ENCODE results near the gene LRPAP1.

DNA sequence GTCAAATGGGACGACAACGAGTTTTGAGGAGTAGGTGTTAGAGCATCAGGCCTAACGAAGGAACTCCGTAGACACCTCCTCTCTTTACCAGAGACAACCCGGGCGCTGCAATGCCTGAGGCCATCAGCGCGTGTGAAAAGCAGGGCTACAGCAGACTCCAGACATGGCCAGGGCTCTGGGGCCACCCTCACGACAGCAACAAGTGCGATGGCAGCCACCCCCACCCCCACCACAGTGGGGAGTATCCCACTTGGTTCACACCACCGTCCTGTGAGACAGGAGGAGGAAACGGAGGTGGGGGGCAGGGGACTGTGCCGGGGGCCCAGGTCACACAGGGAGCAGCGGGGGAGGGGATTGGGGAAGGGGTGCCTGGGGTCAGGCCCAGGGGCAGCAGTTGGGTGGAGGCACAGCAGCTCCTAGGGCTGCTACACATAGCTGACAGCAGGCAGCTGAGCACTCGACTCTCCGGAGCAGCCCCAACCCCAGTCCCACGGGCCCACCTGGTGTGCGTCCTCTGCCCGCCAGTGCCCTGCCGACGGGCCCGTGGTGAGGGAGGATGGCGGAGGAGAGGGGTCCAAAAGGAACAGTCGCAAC, 8.5 kb downstream of the LRPAP1 start:
- TF ChIP-seq, protein P1, sequence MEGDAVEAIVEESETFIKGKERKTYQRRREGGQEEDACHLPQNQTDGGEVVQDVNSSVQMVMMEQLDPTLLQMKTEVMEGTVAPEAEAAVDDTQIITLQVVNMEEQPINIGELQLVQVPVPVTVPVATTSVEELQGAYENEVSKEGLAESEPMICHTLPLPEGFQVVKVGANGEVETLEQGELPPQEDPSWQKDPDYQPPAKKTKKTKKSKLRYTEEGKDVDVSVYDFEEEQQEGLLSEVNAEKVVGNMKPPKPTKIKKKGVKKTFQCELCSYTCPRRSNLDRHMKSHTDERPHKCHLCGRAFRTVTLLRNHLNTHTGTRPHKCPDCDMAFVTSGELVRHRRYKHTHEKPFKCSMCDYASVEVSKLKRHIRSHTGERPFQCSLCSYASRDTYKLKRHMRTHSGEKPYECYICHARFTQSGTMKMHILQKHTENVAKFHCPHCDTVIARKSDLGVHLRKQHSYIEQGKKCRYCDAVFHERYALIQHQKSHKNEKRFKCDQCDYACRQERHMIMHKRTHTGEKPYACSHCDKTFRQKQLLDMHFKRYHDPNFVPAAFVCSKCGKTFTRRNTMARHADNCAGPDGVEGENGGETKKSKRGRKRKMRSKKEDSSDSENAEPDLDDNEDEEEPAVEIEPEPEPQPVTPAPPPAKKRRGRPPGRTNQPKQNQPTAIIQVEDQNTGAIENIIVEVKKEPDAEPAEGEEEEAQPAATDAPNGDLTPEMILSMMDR (conservative IDR thresholded peaks at IDR 0.05): no peak
- no peak for TF ChIP-seq EZH2 (IDR thresholded peaks at IDR 0.05; ENCODE audit: low read depth)

All from PC-9 (cell line).